HL-60 (cell line): ENCODE measurements around the gene ZNF541.

Experiments
- DNase-seq, 2 experiments: peaks; one replicate each; pipeline ENCODE4 v3.0.0-alpha.2; 2010 to 2020; ENCODE audit warnings: low read depth in 1 of 2, low spot score in 1 of 2
- H3K27ac ChIP-seq: fragments of 250-450 bp; sonication (Bioruptor Pico); replicated peaks from 2 replicates; pipeline ENCODE4 v1.5.1; 2020; ENCODE audit warnings: mild to moderate bottlenecking, moderate library complexity
- H3K27me3 ChIP-seq: fragments of 250-450 bp; sonication (Bioruptor Pico); 2 replicates; pipeline ENCODE4 v1.5.1; 2021; ENCODE audit warnings: mild to moderate bottlenecking, moderate library complexity; ENCODE audit not compliant: insufficient read depth, poor library complexity, severe bottlenecking
- H3K4me3 ChIP-seq: replicated peaks from 2 replicates; pipeline ENCODE4 v1.5.1; 2011; ENCODE audit warnings: mild to moderate bottlenecking, control low read depth, low read length; ENCODE audit not compliant: insufficient read depth
- GABPA ChIP-seq: IDR thresholded peaks from 2 replicates; pipeline ENCODE4 v1.6.1; 2012; ENCODE audit warnings: low read depth
- POLR2AphosphoS5 ChIP-seq: IDR thresholded peaks from 2 replicates; pipeline ENCODE4 v1.6.1; 2012; ENCODE audit warnings: low read depth
- SPI1 ChIP-seq: IDR thresholded peaks from 2 replicates; pipeline ENCODE4 v1.6.1; 2012; ENCODE audit warnings: low read depth, mild to moderate bottlenecking, borderline replicate concordance
- TF ChIP-seq, protein P1 (sequence below): IDR thresholded peaks from one replicate; pipeline ENCODE4 v1.5.1; 2011; ENCODE audit warnings: low read length, control low read depth, inconsistent platforms; ENCODE audit not compliant: insufficient read depth
- TF ChIP-seq, protein P2 (sequence below): IDR thresholded peaks from 2 replicates; pipeline ENCODE4 v1.6.1; 2012; ENCODE audit warnings: low read depth; ENCODE audit not compliant: insufficient replicate concordance

Gene ZNF541

GRCh38 chr19:47609906-47610894, 37.3 kb upstream of the ZNF541 start:
- no peak for TF ChIP-seq POLR2AphosphoS5
- TF ChIP-seq GABPA = no peak
- TF ChIP-seq SPI1 = no peak
- TF ChIP-seq, protein P1, sequence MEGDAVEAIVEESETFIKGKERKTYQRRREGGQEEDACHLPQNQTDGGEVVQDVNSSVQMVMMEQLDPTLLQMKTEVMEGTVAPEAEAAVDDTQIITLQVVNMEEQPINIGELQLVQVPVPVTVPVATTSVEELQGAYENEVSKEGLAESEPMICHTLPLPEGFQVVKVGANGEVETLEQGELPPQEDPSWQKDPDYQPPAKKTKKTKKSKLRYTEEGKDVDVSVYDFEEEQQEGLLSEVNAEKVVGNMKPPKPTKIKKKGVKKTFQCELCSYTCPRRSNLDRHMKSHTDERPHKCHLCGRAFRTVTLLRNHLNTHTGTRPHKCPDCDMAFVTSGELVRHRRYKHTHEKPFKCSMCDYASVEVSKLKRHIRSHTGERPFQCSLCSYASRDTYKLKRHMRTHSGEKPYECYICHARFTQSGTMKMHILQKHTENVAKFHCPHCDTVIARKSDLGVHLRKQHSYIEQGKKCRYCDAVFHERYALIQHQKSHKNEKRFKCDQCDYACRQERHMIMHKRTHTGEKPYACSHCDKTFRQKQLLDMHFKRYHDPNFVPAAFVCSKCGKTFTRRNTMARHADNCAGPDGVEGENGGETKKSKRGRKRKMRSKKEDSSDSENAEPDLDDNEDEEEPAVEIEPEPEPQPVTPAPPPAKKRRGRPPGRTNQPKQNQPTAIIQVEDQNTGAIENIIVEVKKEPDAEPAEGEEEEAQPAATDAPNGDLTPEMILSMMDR = no peak
- TF ChIP-seq, protein P2, sequence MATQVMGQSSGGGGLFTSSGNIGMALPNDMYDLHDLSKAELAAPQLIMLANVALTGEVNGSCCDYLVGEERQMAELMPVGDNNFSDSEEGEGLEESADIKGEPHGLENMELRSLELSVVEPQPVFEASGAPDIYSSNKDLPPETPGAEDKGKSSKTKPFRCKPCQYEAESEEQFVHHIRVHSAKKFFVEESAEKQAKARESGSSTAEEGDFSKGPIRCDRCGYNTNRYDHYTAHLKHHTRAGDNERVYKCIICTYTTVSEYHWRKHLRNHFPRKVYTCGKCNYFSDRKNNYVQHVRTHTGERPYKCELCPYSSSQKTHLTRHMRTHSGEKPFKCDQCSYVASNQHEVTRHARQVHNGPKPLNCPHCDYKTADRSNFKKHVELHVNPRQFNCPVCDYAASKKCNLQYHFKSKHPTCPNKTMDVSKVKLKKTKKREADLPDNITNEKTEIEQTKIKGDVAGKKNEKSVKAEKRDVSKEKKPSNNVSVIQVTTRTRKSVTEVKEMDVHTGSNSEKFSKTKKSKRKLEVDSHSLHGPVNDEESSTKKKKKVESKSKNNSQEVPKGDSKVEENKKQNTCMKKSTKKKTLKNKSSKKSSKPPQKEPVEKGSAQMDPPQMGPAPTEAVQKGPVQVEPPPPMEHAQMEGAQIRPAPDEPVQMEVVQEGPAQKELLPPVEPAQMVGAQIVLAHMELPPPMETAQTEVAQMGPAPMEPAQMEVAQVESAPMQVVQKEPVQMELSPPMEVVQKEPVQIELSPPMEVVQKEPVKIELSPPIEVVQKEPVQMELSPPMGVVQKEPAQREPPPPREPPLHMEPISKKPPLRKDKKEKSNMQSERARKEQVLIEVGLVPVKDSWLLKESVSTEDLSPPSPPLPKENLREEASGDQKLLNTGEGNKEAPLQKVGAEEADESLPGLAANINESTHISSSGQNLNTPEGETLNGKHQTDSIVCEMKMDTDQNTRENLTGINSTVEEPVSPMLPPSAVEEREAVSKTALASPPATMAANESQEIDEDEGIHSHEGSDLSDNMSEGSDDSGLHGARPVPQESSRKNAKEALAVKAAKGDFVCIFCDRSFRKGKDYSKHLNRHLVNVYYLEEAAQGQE = no peak
- Histone ChIP-seq H3K27ac (no peak overlapping the region), H3K27me3 (no peaks in the 10 kb centered on the region), H3K4me3 (peak overlapping the region; percentile 79)
- DNase-seq = peak in 1 of 2 experiments; percentile 59

- Histone ChIP-seq H3K4me3 (peak within 1 kb of the TSS; percentile 93), H3K27me3 (no peaks in the 10 kb centered on the region), H3K27ac (peak within 1 kb of the TSS; percentile 88)
- DNase-seq = peak; percentile 74 to 79
- TF ChIP-seq, protein P1 = no peak
- TF ChIP-seq SPI1 (no peak), POLR2AphosphoS5 (no peak), GABPA (no peak)
- TF ChIP-seq, protein P2 = no peak
These were observed 36.3 kb upstream of the ZNF541 start, which contains the start of gene BICRA for GRCh38 chr19:47608969-47609905. BICRA (plus strand) TSS chr19:47609134; CDS start chr19:47673575, 64,441 bp downstream.

- TF ChIP-seq SPI1 (0 out of 2 replicates have a peak, but pooled peaks have one; percentile 6), POLR2AphosphoS5 (no peak), GABPA (no peak)
- TF ChIP-seq, protein P2 = peak; percentile 16
- TF ChIP-seq, protein P1 = no peak
- H3K4me3 ChIP-seq = peak overlapping the region; percentile 93
- peak overlapping the region; percentile 88 for H3K27ac ChIP-seq
- H3K27me3 ChIP-seq = no peaks in the 10 kb centered on the region
- DNase-seq = peak; percentile 82 to 90
These were observed 35.3 kb upstream of the ZNF541 start for GRCh38 chr19:47608074-47608918.
